GM18909 (cell line): ENCODE data around the gene MRTFB.
"Not testable (repeated sequence)": the region's sequence is repeated elsewhere in the genome, so short reads cannot be mapped to it uniquely, and the experiment has no call there.

Experiments
- ATAC-seq: cut with Tn5 transposase; IDR thresholded peaks from one replicate; pipeline ENCODE4 v1.9.1; 2021; ENCODE audit warnings: mild to moderate bottlenecking; ENCODE audit not compliant: unreplicated experiment, poor library complexity

Gene MRTFB

GRCh38 chr16:14104066-14104465 lies 32.9 kb downstream of the MRTFB start:
- no peak for ATAC-seq

- no peak for ATAC-seq
Observed at GRCh38 chr16:14105760-14106375, 34.7 kb downstream of the MRTFB start.

- no peak for ATAC-seq
Observed at GRCh38 chr16:14106457-14106856, 35.3 kb downstream of the MRTFB start.

GRCh38 chr16:14106961-14107360 lies 35.8 kb downstream of the MRTFB start:
- ATAC-seq: no peak

- no peak for ATAC-seq
Observed at GRCh38 chr16:14109077-14109775, 38.1 kb downstream of the MRTFB start.

GRCh38 chr16:14109782-14110727 lies 38.9 kb downstream of the MRTFB start:
- no peak for ATAC-seq

- ATAC-seq: no peak
Observed at GRCh38 chr16:14110728-14111251, 39.7 kb downstream of the MRTFB start.

- ATAC-seq: no peak
Observed at GRCh38 chr16:14111713-14112538, 40.8 kb downstream of the MRTFB start.

GRCh38 chr16:14112539-14112856 lies 41.4 kb downstream of the MRTFB start:
- ATAC-seq: no peak

GRCh38 chr16:14113344-14113743 lies 42.2 kb downstream of the MRTFB start:
- no peak for ATAC-seq

- no peak for ATAC-seq
Observed at GRCh38 chr16:14117051-14117450, 45.9 kb downstream of the MRTFB start.

- no peak for ATAC-seq
Observed at GRCh38 chr16:14119799-14120198, 48.7 kb downstream of the MRTFB start.

- ATAC-seq: no peak
Observed at GRCh38 chr16:14120335-14120734, 49.2 kb downstream of the MRTFB start.

GRCh38 chr16:14121142-14121541 lies 50.0 kb downstream of the MRTFB start:
- no peak for ATAC-seq

GRCh38 chr16:14121872-14122271 lies 50.8 kb downstream of the MRTFB start:
- ATAC-seq: no peak

- not testable (repeated sequence) for ATAC-seq
Observed at GRCh38 chr16:14122430-14122829, 51.3 kb downstream of the MRTFB start.

GRCh38 chr16:14125000-14125681 lies 54.0 kb downstream of the MRTFB start:
- no peak for ATAC-seq

GRCh38 chr16:14125708-14126107 lies 54.6 kb downstream of the MRTFB start:
- no peak for ATAC-seq

- ATAC-seq: no peak
Observed at GRCh38 chr16:14128097-14128496, 57.0 kb downstream of the MRTFB start.

GRCh38 chr16:14129502-14129901 lies 58.4 kb downstream of the MRTFB start:
- ATAC-seq: no peak
